Astrocyte (in vitro differentiated cells and primary cell): ENCODE results near the gene FCN2. TPM values are rescaled to one million over a fixed set of nuclear protein-coding genes. Genes with fewer than 3 reads are reported as not detected.

Source experiments
- DNase-seq: peaks from one replicate; pipeline ENCODE4 v3.0.0-alpha.2; 2010; ENCODE audit warnings: low read depth
- FAIRE-seq: peaks from 2 replicates; lab custom pipeline; 2011; peaks lifted over from hg19 to GRCh38; lab: Jason Lieb, UNC
- H2AFZ ChIP-seq: 2 replicates; pipeline ENCODE4 v1.6.0; 2012; ENCODE audit warnings: low read depth, low read length, inconsistent platforms
- H3K27ac ChIP-seq: 2 replicates; pipeline ENCODE4 v1.5.1; 2011; ENCODE audit warnings: low read depth, low read length, inconsistent platforms
- H3K27me3 ChIP-seq: 2 replicates; pipeline ENCODE4 v1.6.0; 2011; ENCODE audit warnings: low read length, inconsistent platforms; ENCODE audit not compliant: insufficient read depth
- H3K36me3 ChIP-seq: 2 replicates; pipeline ENCODE4 v1.5.1; 2011; ENCODE audit warnings: low read length, inconsistent platforms; ENCODE audit not compliant: insufficient read depth
- H3K4me1 ChIP-seq: 2 replicates; pipeline ENCODE4 v1.5.1; 2011; ENCODE audit warnings: low read length, inconsistent platforms; ENCODE audit not compliant: insufficient read depth
- H3K4me2 ChIP-seq: 2 replicates; pipeline ENCODE4 v1.6.0; 2012; ENCODE audit warnings: low read length, inconsistent platforms
- H3K4me3 ChIP-seq: 2 replicates; pipeline ENCODE4 v1.5.1; 2011; ENCODE audit warnings: low read depth, mild to moderate bottlenecking, low read length, inconsistent platforms; ENCODE audit not compliant: insufficient read depth
- H3K79me2 ChIP-seq: 2 replicates; pipeline ENCODE4 v1.6.0; 2012; ENCODE audit warnings: mild to moderate bottlenecking, low read length, inconsistent platforms; ENCODE audit not compliant: insufficient read depth
- H3K9ac ChIP-seq: 2 replicates; pipeline ENCODE4 v1.6.0; 2012; ENCODE audit warnings: mild to moderate bottlenecking, low read length, inconsistent platforms
- H3K9me3 ChIP-seq: 2 replicates; pipeline ENCODE4 v1.5.1; 2012; ENCODE audit warnings: low read depth, mild to moderate bottlenecking, low read length, inconsistent platforms; ENCODE audit not compliant: insufficient read depth
- H4K20me1 ChIP-seq: 2 replicates; pipeline ENCODE4 v1.6.0; 2012; ENCODE audit warnings: low read length, inconsistent platforms; ENCODE audit not compliant: insufficient read depth
- H3K27ac Mint-ChIP-seq: one replicate; pipeline ENCODE4 v1.8.0; 2021; ENCODE audit warnings: mild to moderate bottlenecking, mixed read lengths; ENCODE audit not compliant: unreplicated experiment
- H3K27me3 Mint-ChIP-seq: one replicate; pipeline ENCODE4 v1.8.0; 2021; ENCODE audit warnings: low read depth, mixed read lengths; ENCODE audit not compliant: unreplicated experiment
- H3K36me3 Mint-ChIP-seq: one replicate; pipeline ENCODE4 v1.8.0; 2021; ENCODE audit warnings: low read depth, mixed read lengths; ENCODE audit not compliant: unreplicated experiment
- H3K4me1 Mint-ChIP-seq: one replicate; pipeline ENCODE4 v1.8.0; 2021; ENCODE audit warnings: low read depth, mixed read lengths; ENCODE audit not compliant: unreplicated experiment
- H3K4me3 Mint-ChIP-seq: one replicate; pipeline ENCODE4 v1.8.0; 2021; ENCODE audit warnings: mild to moderate bottlenecking, moderate library complexity, mixed read lengths; ENCODE audit not compliant: unreplicated experiment
- H3K9me3 Mint-ChIP-seq: one replicate; pipeline ENCODE4 v1.8.0; 2021; ENCODE audit warnings: mild to moderate bottlenecking, mixed read lengths; ENCODE audit not compliant: unreplicated experiment
- CTCF ChIP-seq: IDR thresholded peaks from 2 replicates; pipeline ENCODE4 v1.5.1; 2011; ENCODE audit warnings: low read depth, mild to moderate bottlenecking, inconsistent platforms, low read length, moderate library complexity; ENCODE audit not compliant: insufficient read depth
- EZH2 ChIP-seq: IDR thresholded peaks from 2 replicates; pipeline ENCODE4 v1.6.1; 2012; ENCODE audit warnings: mild to moderate bottlenecking, low read length, inconsistent platforms; ENCODE audit not compliant: insufficient read depth
- total RNA-seq: library from RNA; stranded (reverse); gene quantifications from 2 replicates; pipeline ENCODE4 v1.2.1, GENCODE V29; 2021

FCN2 gene
- total RNA-seq, 1 donor from 2014 or later = not detected

- H3K27me3 Mint-ChIP-seq = peaks cover 39% of the 10 kb centered on the region
- no peaks in the 10 kb centered on the region for H3K4me1 ChIP-seq
- H3K27ac Mint-ChIP-seq = no peak overlapping the region
- H3K4me3 ChIP-seq = no peak overlapping the region
- H3K79me2 ChIP-seq = no peaks in the 10 kb centered on the region
- H3K9ac ChIP-seq = no peak overlapping the region
- no peak for DNase-seq
- H3K36me3 ChIP-seq = no peaks in the 10 kb centered on the region
- no peak overlapping the region for H3K27ac ChIP-seq
- no peaks in the 10 kb centered on the region for H3K27me3 ChIP-seq
- H3K4me1 Mint-ChIP-seq = no peaks in the 10 kb centered on the region
- no peak overlapping the region for H2AFZ ChIP-seq
- no peaks in the 10 kb centered on the region for H3K9me3 ChIP-seq
- H3K9me3 Mint-ChIP-seq = peaks cover 3% of the 10 kb centered on the region
- no peaks in the 10 kb centered on the region for H3K36me3 Mint-ChIP-seq
- no peak overlapping the region for H3K4me3 Mint-ChIP-seq
- H3K4me2 ChIP-seq = no peak overlapping the region
- FAIRE-seq = no peak
- no peak for TF ChIP-seq EZH2
- no peak for TF ChIP-seq CTCF
- H4K20me1 ChIP-seq = no peaks in the 10 kb centered on the region
These were observed 28.1 kb downstream of the FCN2 start for GRCh38 chr9:134908524-134909309.

- H3K9me3 ChIP-seq = no peaks in the 10 kb centered on the region
- H3K4me1 Mint-ChIP-seq = no peaks in the 10 kb centered on the region
- no peak overlapping the region for H3K4me3 Mint-ChIP-seq
- H4K20me1 ChIP-seq = no peaks in the 10 kb centered on the region
- H3K27me3 ChIP-seq = no peaks in the 10 kb centered on the region
- H3K4me1 ChIP-seq = no peaks in the 10 kb centered on the region
- peaks cover 3% of the 10 kb centered on the region for H3K9me3 Mint-ChIP-seq
- no peak overlapping the region for H3K4me2 ChIP-seq
- H3K27me3 Mint-ChIP-seq = peaks cover 44% of the 10 kb centered on the region
- H3K36me3 ChIP-seq = no peaks in the 10 kb centered on the region
- no peak for DNase-seq
- no peak overlapping the region for H3K27ac ChIP-seq
- H3K9ac ChIP-seq = no peak overlapping the region
- no peak overlapping the region for H3K27ac Mint-ChIP-seq
- no peak for FAIRE-seq
- H3K4me3 ChIP-seq = no peak overlapping the region
- H3K36me3 Mint-ChIP-seq = no peaks in the 10 kb centered on the region
- H2AFZ ChIP-seq = no peak overlapping the region
- TF ChIP-seq EZH2 (no peak), CTCF (no peak)
- no peaks in the 10 kb centered on the region for H3K79me2 ChIP-seq
These were observed 29.2 kb downstream of the FCN2 start for GRCh38 chr9:134909511-134910481.
